Measurements from ENCODE around the gene RRAGC.

Gene RRAGC

DNA sequence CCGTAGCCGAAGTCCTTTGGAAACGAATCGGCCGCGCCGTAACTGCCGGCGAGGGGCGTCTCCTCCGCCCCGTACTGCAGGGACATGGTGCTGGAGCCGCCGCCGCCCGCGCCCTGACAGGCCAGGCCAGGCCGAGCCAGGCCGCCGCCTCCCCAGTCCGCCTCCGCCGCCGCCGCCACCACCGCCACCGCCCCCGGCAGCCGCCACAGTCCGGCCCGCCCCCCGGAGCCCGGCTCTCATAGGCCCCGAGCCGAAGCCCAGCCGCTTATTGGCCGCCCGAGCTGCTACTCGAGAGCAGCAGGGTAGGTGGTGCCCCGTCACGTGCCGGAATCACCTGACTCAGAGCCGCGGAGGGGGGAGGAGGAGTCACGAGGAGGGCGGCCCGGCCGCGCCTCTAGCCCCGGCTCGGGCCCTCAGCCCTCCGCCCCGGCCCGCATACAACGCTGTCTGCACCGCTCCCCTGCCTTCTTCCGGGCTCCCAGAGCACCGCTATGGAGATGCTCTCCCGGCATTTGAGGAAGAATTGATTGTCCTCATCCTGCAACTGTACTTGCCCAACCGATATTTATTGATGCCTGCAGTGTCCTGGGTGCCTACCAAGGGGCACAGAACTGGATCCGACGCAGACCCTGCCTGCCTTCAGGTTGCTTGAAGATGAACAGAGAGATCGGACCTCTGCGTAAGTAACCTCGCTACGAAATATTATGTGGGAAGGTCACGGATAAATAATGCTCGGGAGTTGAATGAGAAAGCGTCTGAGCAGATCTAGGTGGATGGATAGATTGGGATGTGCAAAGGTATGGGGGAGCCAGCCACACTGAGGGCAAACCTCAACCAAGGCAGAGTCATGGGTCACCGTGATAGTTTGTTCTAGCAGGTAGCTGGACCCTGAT is at the start of gene RRAGC:
RRAGC (minus strand) TSS at position 212 of the 893 bp plus-strand sequence; CDS start at position 86, 126 bp downstream.
- peak; percentile 89 for DNase-seq

DNA sequence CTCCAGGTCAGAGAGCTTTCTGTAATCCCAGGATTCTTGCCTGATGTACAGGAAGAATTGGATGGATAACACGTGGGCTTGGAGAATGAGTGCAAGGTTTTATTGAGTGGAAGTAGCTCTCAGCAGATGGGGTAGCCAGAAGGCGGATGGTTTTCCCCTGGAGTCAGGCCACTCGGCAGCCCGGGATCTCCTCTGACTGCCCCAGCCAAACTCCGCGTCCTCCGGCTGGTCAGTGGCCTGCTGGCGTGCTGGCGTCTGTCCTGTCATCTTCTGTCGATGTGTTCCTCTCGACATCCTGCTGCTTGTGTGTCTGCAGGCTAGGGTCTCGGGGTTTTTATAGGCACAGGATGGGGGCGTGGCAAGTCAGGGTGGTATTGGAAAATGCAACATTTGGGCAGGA is 49.2 kb upstream of the RRAGC start:
- DNase-seq: no peak

DNA sequence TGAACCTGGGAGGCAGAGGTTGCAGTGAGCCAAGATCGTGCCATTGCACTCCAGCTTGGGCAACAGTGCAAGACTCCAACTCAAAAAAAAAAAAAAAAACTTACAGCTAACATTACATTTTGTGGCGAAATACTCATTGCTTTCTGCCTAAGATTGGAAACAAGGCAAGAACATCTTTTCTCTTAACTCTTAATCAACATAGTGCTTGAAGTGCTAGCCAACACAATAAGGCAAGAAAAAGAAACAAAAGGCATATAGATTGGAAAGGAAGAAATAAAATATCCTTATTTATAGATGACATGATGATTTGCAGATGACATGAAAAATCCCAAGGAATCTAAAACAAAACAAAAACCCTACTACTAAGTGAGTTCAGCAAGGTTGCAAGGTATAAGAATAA is 46.4 kb upstream of the RRAGC start:
- no peak for DNase-seq

GRCh38 chr1:38899560-38899959 is 40.0 kb upstream of the RRAGC start:
- no peak for DNase-seq

DNA sequence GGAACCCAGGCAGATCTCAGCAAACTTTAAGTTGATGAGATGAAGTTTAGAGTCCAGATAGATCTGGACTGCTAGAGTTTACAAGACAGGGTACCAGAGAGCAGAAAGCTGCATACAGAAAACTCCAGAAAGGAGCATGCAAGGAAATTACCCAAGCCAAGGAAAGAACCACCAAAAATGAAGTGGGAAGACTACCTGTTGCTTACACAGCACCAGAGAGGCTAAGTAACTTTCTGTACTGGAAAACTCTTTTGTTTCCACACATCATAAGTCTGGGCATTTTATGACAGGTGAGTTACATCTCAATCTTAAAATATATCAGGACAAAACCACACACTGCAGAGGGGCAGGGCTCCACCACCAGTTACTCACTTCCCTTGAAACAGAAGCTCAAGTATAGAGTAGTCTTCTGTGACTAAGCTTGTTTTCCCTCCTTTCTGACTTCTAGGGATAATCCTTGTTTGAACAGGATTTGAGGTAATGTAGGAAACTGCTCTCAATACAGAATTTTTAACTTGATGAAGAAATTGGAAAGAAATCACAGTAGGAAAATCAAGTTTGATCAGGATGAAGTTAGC is 39.2 kb upstream of the RRAGC start:
- no peak for DNase-seq

- no peak for DNase-seq
These were observed 36.6 kb upstream of the RRAGC start for GRCh38 chr1:38896169-38896568.

DNA sequence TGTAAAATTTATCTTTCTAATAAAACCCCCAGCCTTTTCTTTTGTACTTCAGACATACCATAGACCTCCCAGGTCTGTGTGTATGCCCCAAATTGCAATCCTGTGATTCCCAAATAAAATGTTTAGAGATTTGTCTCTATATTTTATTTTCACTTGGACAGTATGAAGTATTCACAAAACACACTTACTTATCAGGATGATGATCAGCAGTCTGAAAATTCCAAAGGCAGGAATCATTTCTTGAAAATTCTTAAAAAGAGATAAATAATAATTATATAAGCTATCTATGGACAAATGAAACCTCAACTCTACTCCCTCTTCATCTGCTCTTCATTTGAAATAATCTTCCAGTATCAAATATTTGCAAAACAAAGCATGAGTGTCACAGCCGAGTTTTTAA is 33.4 kb upstream of the RRAGC start:
- no peak for DNase-seq

DNA sequence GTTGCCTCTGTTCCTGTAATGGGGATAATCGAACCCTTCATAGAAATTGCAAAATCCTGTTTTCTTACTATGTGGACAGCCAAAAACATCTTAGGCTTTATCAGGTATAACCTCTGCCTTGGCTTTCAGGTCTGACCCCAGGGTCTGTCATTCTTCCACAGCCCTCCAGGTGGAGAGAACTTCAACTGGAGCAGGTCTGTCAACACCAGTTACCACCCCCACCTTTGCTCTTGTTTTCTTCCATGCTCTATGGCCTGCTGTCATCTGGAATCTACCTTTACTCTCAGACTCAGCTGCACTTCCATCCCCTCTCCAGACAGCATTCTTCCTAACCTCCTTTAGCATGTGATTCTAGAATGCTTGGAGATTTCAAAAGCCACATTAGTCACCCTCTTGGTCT is 32.2 kb upstream of the RRAGC start:
- DNase-seq: no peak

DNA sequence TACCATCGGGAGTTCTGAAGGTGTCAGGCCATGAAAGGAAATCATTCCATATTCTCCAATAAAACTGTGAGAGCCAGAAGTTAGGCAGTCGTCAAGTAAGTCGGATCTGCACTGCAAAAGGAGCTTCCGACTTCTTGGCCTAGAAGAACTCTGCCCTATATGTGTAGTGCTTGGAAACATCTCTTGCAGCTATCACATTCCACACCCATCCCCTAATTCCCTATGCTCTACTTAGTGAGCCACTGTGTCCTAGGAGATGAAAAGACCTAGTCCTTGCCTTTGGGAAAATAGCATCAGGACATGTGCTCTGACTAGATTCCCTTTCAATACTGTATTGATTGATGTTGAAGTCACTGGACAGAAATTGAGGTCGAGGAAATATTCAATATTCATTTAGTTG is 30.0 kb upstream of the RRAGC start:
- no peak for DNase-seq

DNA sequence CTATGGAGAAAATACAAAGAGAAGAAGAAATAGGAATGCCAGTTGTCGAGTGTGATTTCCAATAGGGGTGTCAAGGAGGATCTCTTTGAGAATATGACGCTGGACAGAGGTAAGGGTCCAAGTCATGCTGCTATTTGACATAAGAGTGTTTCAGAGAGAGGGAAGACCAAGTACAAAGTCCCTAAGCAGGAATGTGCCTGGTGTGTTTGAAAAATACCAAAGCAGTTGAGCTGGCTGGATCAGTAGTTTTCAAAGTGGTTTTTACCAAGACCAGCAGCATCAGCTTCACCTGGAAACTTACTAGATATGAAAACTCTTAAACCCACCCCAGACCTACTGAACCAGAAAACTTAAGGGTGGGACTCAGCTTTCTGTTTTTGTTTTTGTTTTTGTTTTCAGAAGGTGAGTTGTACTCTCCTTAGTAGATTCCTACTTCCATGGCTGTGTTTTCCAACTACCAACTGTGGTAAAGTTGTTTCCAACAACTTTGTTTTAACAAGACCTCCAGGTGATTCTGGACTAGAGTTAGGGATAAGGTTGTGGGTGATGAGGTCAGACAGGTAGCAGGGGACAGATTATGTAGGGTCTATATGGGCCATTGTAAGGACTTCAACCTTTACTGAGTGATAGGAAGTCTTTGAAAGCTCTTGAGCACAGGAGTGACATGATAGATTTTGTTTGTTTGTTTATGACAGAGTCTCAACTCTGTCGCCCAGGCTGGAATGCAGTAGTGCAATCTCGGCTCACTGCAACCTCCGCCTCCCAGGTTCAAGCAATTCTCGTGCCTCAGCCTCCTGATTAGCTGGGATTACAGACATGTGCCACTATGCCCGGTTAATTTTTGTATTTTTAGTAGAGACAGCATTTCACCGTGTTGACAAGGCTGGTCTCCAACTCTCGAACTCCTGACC is 29.1 kb upstream of the RRAGC start:
- DNase-seq: no peak

GRCh38 chr1:38885092-38885491 is 25.5 kb upstream of the RRAGC start:
- no peak for DNase-seq

DNA sequence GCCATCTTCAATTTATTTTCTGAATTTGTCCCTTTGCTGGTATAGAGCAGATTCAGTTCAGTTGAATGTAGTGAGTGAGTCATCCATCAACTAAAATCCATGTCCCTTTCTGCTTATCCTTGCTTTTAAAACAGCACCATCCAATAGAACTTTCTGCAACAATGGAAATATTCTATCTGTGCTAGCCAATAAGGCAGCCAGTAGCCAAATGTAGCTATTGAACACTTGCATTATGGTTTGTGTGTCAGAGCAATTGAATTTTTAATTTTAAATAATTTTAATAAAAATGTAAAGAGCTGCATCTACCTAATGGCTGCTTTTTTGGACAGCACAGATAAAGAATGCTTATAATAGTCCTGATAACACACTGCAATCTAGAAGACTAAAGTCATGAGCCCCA is 21.9 kb upstream of the RRAGC start, which contains the start of gene GJA9:
GJA9 (minus strand) TSS at position 101 of the 400 bp plus-strand sequence. CDS start 5,489 bp downstream, outside the sequence.
- DNase-seq: no peak

- no peak for DNase-seq
These were observed 16.2 kb upstream of the RRAGC start for GRCh38 chr1:38875811-38876210.

DNA sequence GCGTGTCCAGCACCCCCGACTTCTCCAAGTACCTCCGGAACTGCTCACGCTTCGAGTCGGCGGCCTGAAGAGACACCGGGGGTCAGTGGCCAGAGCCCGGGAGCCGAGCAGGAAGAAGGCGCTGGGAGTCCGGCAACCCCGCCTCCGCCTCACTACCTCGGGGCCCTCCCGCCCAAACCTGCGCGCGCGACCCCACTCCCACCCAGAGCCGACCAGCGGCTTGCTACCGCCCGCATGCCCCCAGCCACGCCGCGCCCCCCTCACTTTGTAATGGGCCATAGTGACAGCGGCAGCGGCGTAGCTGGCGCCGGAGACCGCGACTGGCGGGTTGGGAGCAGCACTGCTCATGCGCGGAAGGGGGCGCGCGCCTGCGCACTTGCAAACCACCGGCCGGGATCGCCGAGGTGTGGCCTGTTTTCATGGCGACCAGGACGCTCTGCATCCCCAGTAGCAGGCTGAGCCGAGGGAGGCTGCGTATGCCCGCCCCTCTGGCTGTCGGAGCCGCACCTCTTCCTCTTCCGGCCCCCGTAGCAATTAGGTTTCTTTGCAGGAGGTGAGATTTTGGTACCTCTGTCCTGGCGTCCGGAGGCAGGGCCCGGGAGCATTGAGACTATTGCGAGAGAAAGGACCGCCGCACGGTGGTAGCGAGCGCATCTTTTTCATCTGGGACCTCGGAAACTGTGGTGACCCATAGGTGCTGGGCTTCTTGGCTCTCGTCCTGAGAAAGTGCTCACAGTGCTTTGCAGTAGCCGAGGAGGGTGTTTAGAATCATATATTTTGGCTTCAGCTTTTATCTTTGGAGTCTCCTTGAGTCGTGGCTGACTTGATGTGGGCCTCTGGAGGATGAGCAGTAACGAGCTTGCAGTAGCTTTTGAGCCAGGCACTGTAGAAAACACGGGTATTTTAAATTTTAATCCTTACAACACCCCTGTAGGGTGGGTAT is 13.7 kb upstream of the RRAGC start, which contains the start of gene MYCBP:
MYCBP (minus strand) TSS at position 322 of the 943 bp plus-strand sequence; CDS start at position 279, 43 bp downstream.
- peak; percentile 84 for DNase-seq

DNA sequence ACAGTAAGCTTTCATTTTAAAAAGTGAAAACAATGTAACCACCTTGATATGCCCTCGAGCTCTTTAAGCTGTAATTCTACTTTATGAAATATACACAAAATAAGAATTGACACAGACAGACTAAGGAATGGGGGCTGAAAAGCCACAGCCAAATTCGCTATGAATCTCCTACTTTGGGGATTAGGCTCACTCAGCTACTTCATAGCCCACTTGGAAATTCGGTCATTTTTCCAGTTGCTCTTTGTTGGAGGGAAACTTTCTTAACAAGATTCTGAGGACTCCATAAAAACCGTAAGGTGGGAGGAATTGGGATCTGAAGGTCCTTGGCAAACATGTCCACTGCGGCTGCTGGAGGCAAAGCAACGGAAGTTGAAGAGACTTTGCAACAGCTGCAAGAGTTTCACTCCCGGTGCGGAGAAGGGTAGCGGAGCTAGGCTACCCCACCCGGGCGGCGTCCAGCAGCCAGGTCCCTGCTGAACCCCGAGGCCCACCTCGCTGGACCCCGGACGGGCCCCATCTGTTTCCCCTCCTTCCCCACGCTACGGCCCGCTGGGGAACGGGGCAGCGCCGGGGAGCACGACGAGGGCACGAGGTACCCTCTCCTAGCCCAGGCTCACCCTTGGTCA is 12.9 kb upstream of the RRAGC start:
- DNase-seq: no peak

- no peak for DNase-seq
These were observed 11.4 kb upstream of the RRAGC start for GRCh38 chr1:38870996-38871395.

GRCh38 chr1:38867208-38867607 is 7.6 kb upstream of the RRAGC start:
- no peak for DNase-seq

- DNase-seq: no peak
These were observed 5.6 kb upstream of the RRAGC start for GRCh38 chr1:38865112-38865715.

GRCh38 chr1:38860454-38860795 is 853 bp upstream of the RRAGC start:
- DNase-seq: no peak

- DNase-seq: no peak
These were observed 575 bp downstream of the RRAGC start for GRCh38 chr1:38858833-38859560.

Data from GF-D8 (cell line).